ENCODE data around the gene IPO7. TPM values are rescaled to one million over a fixed set of nuclear protein-coding genes. Genes with fewer than 3 reads are reported as not detected.
"Not testable (repeated sequence)": the region's sequence is repeated elsewhere in the genome, so short reads cannot be mapped to it uniquely, and the experiment has no call there.

Gene IPO7
- total and polyA plus RNA-seq, 2 donors (not counting 1 experiment from before 2014, with no cell fraction given) = 70.0 to 128 TPM

GRCh38 chr11:9357041-9357440 lies 27.4 kb upstream of the IPO7 start:
- no peaks in the 10 kb centered on the region for H3K36me3 ChIP-seq (ENCODE audit: control insufficient read depth, insufficient read depth, low read length)
- no peak overlapping the region for H3K9ac ChIP-seq (ENCODE audit: insufficient read depth, low read length)
- no peak overlapping the region for H3K27ac ChIP-seq (ENCODE audit: insufficient read depth, low read length)
- no peaks in the 10 kb centered on the region for H4K20me1 ChIP-seq (ENCODE audit: control insufficient read depth, extremely low read depth, insufficient read depth, low read length)
- no peak for DNase-seq (ENCODE audit: low read depth in 2 of 2)
- no peak overlapping the region for H3K4me2 ChIP-seq (ENCODE audit: extremely low read depth, insufficient read depth, low read length)
- no peak overlapping the region for H2AFZ ChIP-seq (ENCODE audit: low read length)
- no peaks in the 10 kb centered on the region for H3K9me3 ChIP-seq (ENCODE audit: control insufficient read depth, insufficient read depth, low read depth, low read length)
- H3K4me3 ChIP-seq (replicated peaks in 1 of 4; ENCODE audit: control extremely low read depth in 1 of 4, insufficient read depth in 1 of 4, low read depth in 3 of 4, low read length in 4 of 4) = no peak overlapping the region
- no peak for TF ChIP-seq CTCF (conservative IDR thresholded peaks at IDR 0.05 in 1 of 2, IDR thresholded peaks at IDR 0.05 in 1 of 2; ENCODE audit: low read depth in 1 of 2, low read length in 2 of 2)
- TF ChIP-seq EZH2 (IDR thresholded peaks at IDR 0.05; ENCODE audit: low read length, missing control alignments) = no peak
- H3K4me1 ChIP-seq (ENCODE audit: control insufficient read depth, extremely low read depth, insufficient read depth, low read length) = no peaks in the 10 kb centered on the region
- no peaks in the 10 kb centered on the region for H3K27me3 ChIP-seq (ENCODE audit: control insufficient read depth, insufficient read depth, low read length)
- no peaks in the 10 kb centered on the region for H3K79me2 ChIP-seq (ENCODE audit: control insufficient read depth, insufficient read depth, low read length)

- not testable (repeated sequence) for H3K9ac ChIP-seq (ENCODE audit: insufficient read depth, low read length); H3K4me2 ChIP-seq (ENCODE audit: extremely low read depth, insufficient read depth, low read length); H3K27me3 ChIP-seq (ENCODE audit: control insufficient read depth, insufficient read depth, low read length); H3K27ac ChIP-seq (ENCODE audit: insufficient read depth, low read length); H3K9me3 ChIP-seq (ENCODE audit: control insufficient read depth, insufficient read depth, low read depth, low read length); H2AFZ ChIP-seq (ENCODE audit: low read length); DNase-seq (ENCODE audit: low read depth in 2 of 2); H4K20me1 ChIP-seq (ENCODE audit: control insufficient read depth, extremely low read depth, insufficient read depth, low read length); H3K79me2 ChIP-seq (ENCODE audit: control insufficient read depth, insufficient read depth, low read length); H3K36me3 ChIP-seq (ENCODE audit: control insufficient read depth, insufficient read depth, low read length); H3K4me3 ChIP-seq (replicated peaks in 1 of 4; ENCODE audit: control extremely low read depth in 1 of 4, insufficient read depth in 1 of 4, low read depth in 3 of 4, low read length in 4 of 4); H3K4me1 ChIP-seq (ENCODE audit: control insufficient read depth, extremely low read depth, insufficient read depth, low read length)
Observed at GRCh38 chr11:9360862-9361622, 23.4 kb upstream of the IPO7 start.

DNA sequence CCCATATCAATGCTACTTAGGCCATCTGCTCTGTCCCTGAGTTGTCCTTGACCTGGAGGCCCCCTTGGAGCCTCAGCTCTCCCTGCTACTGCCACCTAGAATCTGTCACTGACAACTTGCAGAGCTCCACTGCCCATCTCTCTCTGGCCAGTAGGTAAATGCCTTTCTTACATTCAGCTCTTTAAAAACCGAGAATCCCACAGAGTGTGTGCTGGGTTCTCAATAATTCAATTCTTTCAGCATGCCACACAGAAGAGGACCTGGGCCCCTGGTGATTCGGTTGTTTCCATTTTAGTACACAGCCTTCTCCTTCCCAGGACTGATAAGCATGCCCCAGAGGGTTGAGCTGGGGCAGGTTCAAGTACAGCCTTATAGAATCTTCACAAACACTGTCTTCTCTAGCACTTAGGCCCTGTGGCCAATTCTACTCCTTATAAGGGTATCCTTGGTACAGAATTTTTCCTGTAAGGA lies 22.0 kb upstream of the IPO7 start:
- H3K36me3 ChIP-seq (ENCODE audit: control insufficient read depth, insufficient read depth, low read length) = no peaks in the 10 kb centered on the region
- H3K4me1 ChIP-seq (ENCODE audit: control insufficient read depth, extremely low read depth, insufficient read depth, low read length) = peaks cover 5% of the 10 kb centered on the region
- H2AFZ ChIP-seq (ENCODE audit: low read length) = peak overlapping the region; percentile 77
- no peaks in the 10 kb centered on the region for H3K9me3 ChIP-seq (ENCODE audit: control insufficient read depth, insufficient read depth, low read depth, low read length)
- no peaks in the 10 kb centered on the region for H3K79me2 ChIP-seq (ENCODE audit: control insufficient read depth, insufficient read depth, low read length)
- H3K27me3 ChIP-seq (ENCODE audit: control insufficient read depth, insufficient read depth, low read length) = no peaks in the 10 kb centered on the region
- H3K4me3 ChIP-seq (replicated peaks in 1 of 4; ENCODE audit: control extremely low read depth in 1 of 4, insufficient read depth in 1 of 4, low read depth in 3 of 4, low read length in 4 of 4) = no peak overlapping the region
- H3K27ac ChIP-seq (ENCODE audit: insufficient read depth, low read length) = peak overlapping the region; percentile 43
- no peaks in the 10 kb centered on the region for H4K20me1 ChIP-seq (ENCODE audit: control insufficient read depth, extremely low read depth, insufficient read depth, low read length)
- H3K4me2 ChIP-seq (ENCODE audit: extremely low read depth, insufficient read depth, low read length) = no peak overlapping the region
- no peak for DNase-seq (ENCODE audit: low read depth in 2 of 2)
- no peak for TF ChIP-seq CTCF (conservative IDR thresholded peaks at IDR 0.05 in 1 of 2, IDR thresholded peaks at IDR 0.05 in 1 of 2; ENCODE audit: low read depth in 1 of 2, low read length in 2 of 2)
- TF ChIP-seq EZH2 (IDR thresholded peaks at IDR 0.05; ENCODE audit: low read length, missing control alignments) = no peak
- H3K9ac ChIP-seq (ENCODE audit: insufficient read depth, low read length) = no peak overlapping the region
